Peyer's patch (tissue), 4 donors: ENCODE measurements around the gene ATG2A. TPM values are rescaled to one million over a fixed set of nuclear protein-coding genes. Genes with fewer than 3 reads are reported as not detected.
A peak's percentile ranks its signal among the peaks of the same experiment; 100 is the strongest.

ENCODE experiments used
- DNase-seq, 3 donors: peaks; one replicate each; pipeline ENCODE4 v3.0.0-alpha.2; 2017 to 2019
- H3K27ac ChIP-seq, 4 donors: fragments of 200-600 bp; sonication (generic); one replicate each; pipeline ENCODE4 v1.5.1; 2016 to 2019
- H3K27me3 ChIP-seq, 2 donors: fragments of 200-600 bp; sonication (generic); one replicate each; pipeline ENCODE4 v1.5.1; 2019
- H3K36me3 ChIP-seq, 3 donors: fragments of 200-600 bp; sonication (generic); one replicate each; pipeline ENCODE4 v1.5.1; 2016 to 2019
- H3K4me1 ChIP-seq, 4 donors: fragments of 200-600 bp; sonication (generic); one replicate each; pipeline ENCODE4 v1.5.1; 2016 to 2019
- H3K4me3 ChIP-seq, 4 donors: fragments of 200-600 bp; sonication (generic); 1 replicate in 3 of 4; 2 replicates in 1 of 4; pipeline ENCODE4 v1.5.1; 2016 to 2019; ENCODE audit warnings: mild to moderate bottlenecking in 1 of 4
- H3K9me3 ChIP-seq, 4 donors: fragments of 200-600 bp; sonication (generic); one replicate each; pipeline ENCODE4 v1.5.1; 2016 to 2019; ENCODE audit warnings: mild to moderate bottlenecking in 1 of 4
- CTCF ChIP-seq, 6 experiments: fragments of 450-650 bp in 4 of 6; fragments of 200-600 bp in 2 of 6; sonication (generic) in 1 of 6; IDR thresholded peaks; one replicate each; pipeline ENCODE4 v1.5.1; 2017 to 2019; ENCODE audit warnings: antibody characterized with exemption in 6 of 6, mild to moderate bottlenecking in 3 of 6, moderate library complexity in 1 of 6
- POLR2A ChIP-seq, 2 donors: fragments of 450-650 bp; IDR thresholded peaks; one replicate each; pipeline ENCODE4 v1.5.1; 2017; ENCODE audit warnings: antibody characterized with exemption in 2 of 2, mild to moderate bottlenecking in 2 of 2, moderate library complexity in 2 of 2
- total RNA-seq, 4 donors: library from RNA; depleted of rRNA; stranded (reverse); fragments of >200 nt; gene quantifications; one replicate each; pipeline ENCODE4 v1.1.0, GENCODE V29; 2016

ATG2A gene
- total RNA-seq, 4 donors from 2014 or later: 38.8 to 79.6 (median 66.6) TPM

GRCh38 chr11:64923944-64924909 lies 7.2 kb upstream of the ATG2A start, which contains the start of gene PPP2R5B:
TSS of gene PPP2R5B (plus strand) at chr11:64924689. CDS start at chr11:64925735, 1,046 bp downstream.
- peak within 1 kb of the TSS; percentile 88 to 98 (median 94) for H3K27ac ChIP-seq
- peaks cover 0 to 20% (median 15%) of the 10 kb centered on the region in 4 donors for H3K4me1 ChIP-seq
- no peaks in the 10 kb centered on the region for H3K27me3 ChIP-seq
- H3K9me3 ChIP-seq: no peaks in the 10 kb centered on the region
- TF ChIP-seq CTCF (IDR thresholded peaks at IDR 0.05) (peak in 3 of 6 experiments; percentile 27 to 66 (median 29)), POLR2A (IDR thresholded peaks at IDR 0.05) (peak; percentile 71 to 91)
- peak; percentile 95 to 98 (median 97) for DNase-seq
- peak within 1 kb of the TSS; percentile 77 to 98 (median 84) for H3K4me3 ChIP-seq
- peaks cover 0 to 19% (median 0%) of the 10 kb centered on the region in 3 donors for H3K36me3 ChIP-seq

- DNase-seq: no peak
- Histone ChIP-seq H3K4me1 (peaks cover 0 to 22% (median 17%) of the 10 kb centered on the region in 4 donors), H3K27ac (peak overlapping the region in 3 of 4 donors; percentile 88 to 98 (median 92)), H3K4me3 (no peak overlapping the region), H3K36me3 (peaks cover 0 to 8% (median 0%) of the 10 kb centered on the region in 3 donors), H3K27me3 (no peaks in the 10 kb centered on the region), H3K9me3 (no peaks in the 10 kb centered on the region)
- no peak for TF ChIP-seq POLR2A (IDR thresholded peaks at IDR 0.05)
- no peak for TF ChIP-seq CTCF (IDR thresholded peaks at IDR 0.05)
These were observed 6.2 kb upstream of the ATG2A start for GRCh38 chr11:64923151-64923661.

GRCh38 chr11:64921384-64921783 lies 4.4 kb upstream of the ATG2A start:
- no peak overlapping the region for H3K27ac ChIP-seq
- no peak overlapping the region for H3K4me3 ChIP-seq
- DNase-seq: no peak
- H3K27me3 ChIP-seq: no peaks in the 10 kb centered on the region
- peaks cover 0 to 27% (median 21%) of the 10 kb centered on the region in 4 donors for H3K4me1 ChIP-seq
- TF ChIP-seq CTCF (IDR thresholded peaks at IDR 0.05): no peak
- TF ChIP-seq POLR2A (IDR thresholded peaks at IDR 0.05): no peak
- H3K36me3 ChIP-seq: no peaks in the 10 kb centered on the region
- no peaks in the 10 kb centered on the region for H3K9me3 ChIP-seq

- TF ChIP-seq POLR2A (IDR thresholded peaks at IDR 0.05) (no peak), CTCF (IDR thresholded peaks at IDR 0.05) (no peak)
- no peaks in the 10 kb centered on the region for H3K27me3 ChIP-seq
- no peaks in the 10 kb centered on the region for H3K36me3 ChIP-seq
These were observed 3.1 kb upstream of the ATG2A start for GRCh38 chr11:64920124-64920523.

GRCh38 chr11:64919627-64920026 lies 2.6 kb upstream of the ATG2A start:
- Histone ChIP-seq H3K4me3 (no peak overlapping the region), H3K27me3 (no peaks in the 10 kb centered on the region), H3K9me3 (no peaks in the 10 kb centered on the region), H3K4me1 (peaks cover 0 to 29% (median 19%) of the 10 kb centered on the region in 4 donors), H3K27ac (no peak overlapping the region), H3K36me3 (no peaks in the 10 kb centered on the region)
- TF ChIP-seq CTCF (IDR thresholded peaks at IDR 0.05) (no peak), POLR2A (IDR thresholded peaks at IDR 0.05) (no peak)
- DNase-seq: no peak

More at GRCh38 chr11:64920124-64920523, 3.1 kb upstream of the ATG2A start:
- Histone ChIP-seq H3K4me3 (no peak overlapping the region), H3K4me1 (peaks cover 0 to 28% (median 19%) of the 10 kb centered on the region in 4 donors), H3K27ac (no peak overlapping the region), H3K9me3 (no peaks in the 10 kb centered on the region)
- DNase-seq: no peak
